Measurements from ENCODE around the gene MAK.

DNA sequence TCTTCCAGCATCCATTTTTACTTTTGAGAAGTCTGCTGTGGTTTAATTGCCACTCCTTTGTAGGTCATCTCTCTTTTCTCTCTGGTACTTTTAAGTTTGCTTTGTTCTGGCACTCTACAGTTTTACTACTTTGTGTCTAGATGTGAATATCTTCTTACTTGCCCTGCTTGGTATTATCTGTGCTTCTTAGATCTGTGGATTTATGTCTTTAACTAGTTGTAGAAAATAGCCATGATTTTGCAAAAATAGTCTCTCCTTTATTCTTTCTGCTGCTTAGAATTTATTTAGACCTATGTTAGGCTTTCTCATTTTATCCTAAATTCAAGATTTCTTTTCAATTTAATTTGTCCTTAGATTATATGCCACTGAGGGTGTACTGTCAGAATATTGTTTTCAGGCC lies 5.2 kb upstream of the MAK start:
- no peak for TF ChIP-seq POLR2A (IDR thresholded peaks at IDR 0.05)
- TF ChIP-seq, protein P1, sequence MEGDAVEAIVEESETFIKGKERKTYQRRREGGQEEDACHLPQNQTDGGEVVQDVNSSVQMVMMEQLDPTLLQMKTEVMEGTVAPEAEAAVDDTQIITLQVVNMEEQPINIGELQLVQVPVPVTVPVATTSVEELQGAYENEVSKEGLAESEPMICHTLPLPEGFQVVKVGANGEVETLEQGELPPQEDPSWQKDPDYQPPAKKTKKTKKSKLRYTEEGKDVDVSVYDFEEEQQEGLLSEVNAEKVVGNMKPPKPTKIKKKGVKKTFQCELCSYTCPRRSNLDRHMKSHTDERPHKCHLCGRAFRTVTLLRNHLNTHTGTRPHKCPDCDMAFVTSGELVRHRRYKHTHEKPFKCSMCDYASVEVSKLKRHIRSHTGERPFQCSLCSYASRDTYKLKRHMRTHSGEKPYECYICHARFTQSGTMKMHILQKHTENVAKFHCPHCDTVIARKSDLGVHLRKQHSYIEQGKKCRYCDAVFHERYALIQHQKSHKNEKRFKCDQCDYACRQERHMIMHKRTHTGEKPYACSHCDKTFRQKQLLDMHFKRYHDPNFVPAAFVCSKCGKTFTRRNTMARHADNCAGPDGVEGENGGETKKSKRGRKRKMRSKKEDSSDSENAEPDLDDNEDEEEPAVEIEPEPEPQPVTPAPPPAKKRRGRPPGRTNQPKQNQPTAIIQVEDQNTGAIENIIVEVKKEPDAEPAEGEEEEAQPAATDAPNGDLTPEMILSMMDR (IDR thresholded peaks at IDR 0.05): no peak

All from testis (tissue), 2 donors.